T-cell (primary cell): Measurements from ENCODE around the gene SMIM30. TPM values are rescaled to one million over a fixed set of nuclear protein-coding genes. Genes with fewer than 3 reads are reported as not detected.
A peak's percentile ranks its signal among the peaks of the same experiment; 100 is the strongest.
"Not testable (repeated sequence)": the region's sequence is repeated elsewhere in the genome, so short reads cannot be mapped to it uniquely, and the experiment has no call there.

Source experiments
- ATAC-seq, 4 experiments: fragments of 200-7000 bp in 3 of 4; fragments of 150-1000 bp in 1 of 4; cut with Tn5 transposase; replicated peaks in 1 of 4; 1 replicate in 3 of 4; 2 replicates in 1 of 4; pipeline ENCODE4 v1.10.0; 2021; ENCODE audit warnings: moderate library complexity in 3 of 4, mild to moderate bottlenecking in 2 of 4, moderate number of reproducible peaks in 1 of 4
- CTCF ChIA-PET, 2 donors: fragments of 300-600 bp; sonication (Branson Sonifier 250); formaldehyde crosslinking; loops; one replicate each; lab custom pipeline; 2022; ENCODE audit warnings: antibody characterized with exemption in 2 of 2; lab: Charles Lee
- POLR2A ChIA-PET, 2 donors: fragments of 300-600 bp; sonication (Branson Sonifier 250); formaldehyde crosslinking; loops; one replicate each; lab custom pipeline; 2022; ENCODE audit warnings: antibody characterized with exemption in 2 of 2; lab: Charles Lee
- DNase-seq, 35 experiments: peaks; one replicate each; pipeline versions ENCODE4 v3.0.0 to v3.0.0-alpha.2; 2013 to 2023
- H3K27ac ChIP-seq: one replicate; pipeline ENCODE4 v1.5.1; 2013; ENCODE audit warnings: low read length
- H3K27me3 ChIP-seq, 2 experiments: replicated peaks in 1 of 2; 1 replicate in 1 of 2; 2 replicates in 1 of 2; pipeline versions ENCODE4 v1.6.1 to v1.7.0; 2013; ENCODE audit warnings: low read length in 1 of 2, mixed read lengths in 1 of 2; ENCODE audit not compliant: control insufficient read depth in 2 of 2, insufficient read depth in 2 of 2; ENCODE audit errors: extremely low read depth in 1 of 2
- H3K36me3 ChIP-seq, 2 donors: 1 replicate in 1 of 2; 2 replicates in 1 of 2; pipeline versions ENCODE4 v1.6.1 to v1.7.0; 2013; ENCODE audit warnings: low read length in 1 of 2; ENCODE audit not compliant: control insufficient read depth in 2 of 2, insufficient read depth in 1 of 2; ENCODE audit errors: extremely low read depth in 1 of 2
- H3K4me1 ChIP-seq, 2 experiments: 1 replicate in 1 of 2; 2 replicates in 1 of 2; pipeline versions ENCODE4 v1.6.1 to v1.7.0; 2013; ENCODE audit warnings: low read length in 2 of 2, mixed read lengths in 1 of 2; ENCODE audit not compliant: insufficient read depth in 2 of 2, control insufficient read depth in 1 of 2; ENCODE audit errors: extremely low read depth in 1 of 2
- H3K4me3 ChIP-seq, 2 donors: 1 replicate in 1 of 2; 2 replicates in 1 of 2; pipeline versions ENCODE4 v1.5.1 to v1.7.0; 2013; ENCODE audit warnings: mild to moderate bottlenecking in 2 of 2, low read length in 1 of 2, moderate library complexity in 1 of 2; ENCODE audit not compliant: control insufficient read depth in 1 of 2; ENCODE audit errors: extremely low read depth in 1 of 2
- H3K9me3 ChIP-seq: 2 replicates; pipeline ENCODE4 v1.7.0; 2013
- H3K27ac Mint-ChIP-seq, 2 donors: one replicate each; pipeline ENCODE4 v1.8.0; 2020 to 2021; ENCODE audit warnings: mild to moderate bottlenecking in 2 of 2, mixed read lengths in 2 of 2
- H3K27me3 Mint-ChIP-seq, 2 donors: one replicate each; pipeline ENCODE4 v1.8.0; 2021 to 2022; ENCODE audit warnings: mixed read lengths in 2 of 2
- H3K36me3 Mint-ChIP-seq: one replicate; pipeline ENCODE4 v1.8.0; 2021; ENCODE audit warnings: mixed read lengths
- H3K4me1 Mint-ChIP-seq, 3 donors: one replicate each; pipeline ENCODE4 v1.8.0; 2020 to 2022; ENCODE audit warnings: mixed read lengths in 3 of 3, mild to moderate bottlenecking in 1 of 3
- H3K4me3 Mint-ChIP-seq, 3 donors: one replicate each; pipeline ENCODE4 v1.8.0; 2020 to 2022; ENCODE audit warnings: mild to moderate bottlenecking in 3 of 3, mixed read lengths in 3 of 3, moderate library complexity in 3 of 3
- H3K9me3 Mint-ChIP-seq, 3 donors: one replicate each; pipeline ENCODE4 v1.8.0; 2020 to 2022; ENCODE audit warnings: mixed read lengths in 3 of 3
- WGBS: methylation state at CpG from one replicate; pipeline ENCODE4 v1.1.5; 2013; ENCODE audit warnings: missing lambda C conversion rate; ENCODE audit not compliant: insufficient coverage; 5-methylcytosine and 5-hydroxymethylcytosine counted together
- total RNA-seq, 35 experiments: library from RNA in 6 of 35; stranded (reverse) in 6 of 35; fragments of 120-200 nt in 1 of 35; gene quantifications; one replicate each; pipeline versions ENCODE4 v1.2.1 to v1.2.4 and lab custom pipeline; 2013 to 2026

The SMIM30 gene
- total RNA-seq (10 to 100 TPM; 11.1 to 17.3 (median 16.5) TPM), total RNA-seq (lab: John Stamatoyannopoulos, UW) (7.1 to 52.0 (median 12.8) reads per million in 29 experiments)
- 31.2 TPM for total RNA-seq (2013)

- ChIA-PET POLR2A (interaction anchor here in 1 of 2 donors (0.6 kb wide), 1 partner anchor 178 kb away, joined by 4 read pairs; no protein-coding TSS in a partner anchor), CTCF (interaction anchor here in 1 of 2 donors (0.6 kb wide), 2 partner anchors 21 to 43 kb away, joined by 3 to 6 read pairs; no protein-coding TSS in a partner anchor)
- H3K27ac Mint-ChIP-seq: peak within 1 kb of the TSS; percentile 96 to 98
- DNase-seq (peak; percentile 74 to 92 (median 85)), ATAC-seq (peak; percentile 100)
- H3K9me3 Mint-ChIP-seq: no peaks in the 10 kb centered on the region
- H3K4me3 Mint-ChIP-seq: peak within 1 kb of the TSS; percentile 81 to 99 (median 94)
- Histone ChIP-seq H3K9me3 (no peaks in the 10 kb centered on the region), H3K36me3 (peaks cover 0 to 5% of the 10 kb centered on the region in 2 donors), H3K27ac (peak within 1 kb of the TSS; percentile 63), H3K27me3 (no peaks in the 10 kb centered on the region), H3K4me1 (peaks cover 3 to 9% of the 10 kb centered on the region in 2 experiments), H3K4me3 (peak within 1 kb of the TSS; percentile 58 to 74)
- peaks cover 13% of the 10 kb centered on the region for H3K36me3 Mint-ChIP-seq
- H3K27me3 Mint-ChIP-seq: no peaks in the 10 kb centered on the region
- WGBS: 2% methylated on average over 6 of the region's 35 CpGs
- peaks cover 12 to 23% (median 20%) of the 10 kb centered on the region in 3 donors for H3K4me1 Mint-ChIP-seq
These were observed at the start of gene SMIM30 for GRCh38 chr7:113118074-113118959. Gene SMIM30 (minus strand): TSS chr7:113118554. CDS start chr7:113117578, 976 bp downstream.

GRCh38 chr7:113166176-113166575 is 47.8 kb upstream of the SMIM30 start:
- ATAC-seq, H3K27me3 ChIP-seq, H3K9me3 Mint-ChIP-seq, H3K4me3 Mint-ChIP-seq, H3K4me1 ChIP-seq, H3K9me3 ChIP-seq, H3K36me3 ChIP-seq, POLR2A ChIA-PET, H3K4me1 Mint-ChIP-seq, H3K36me3 Mint-ChIP-seq, H3K27ac Mint-ChIP-seq, H3K4me3 ChIP-seq, DNase-seq, H3K27ac ChIP-seq: not testable (repeated sequence)
- CTCF ChIA-PET: interaction anchor here in 1 of 2 donors (1.0 kb wide), 1 partner anchor 44 kb away, joined by 3 read pairs; no protein-coding TSS in a partner anchor
- H3K27me3 Mint-ChIP-seq: peaks cover 6 to 16% of the 10 kb centered on the region in 2 donors
- no CpG with 5 or more reads among the region's 1 CpG for WGBS

- no peak for DNase-seq
- no peaks in the 10 kb centered on the region for H3K9me3 Mint-ChIP-seq
- Histone ChIP-seq H3K27me3 (no peaks in the 10 kb centered on the region), H3K4me3 (no peak overlapping the region), H3K27ac (no peak overlapping the region), H3K9me3 (no peaks in the 10 kb centered on the region), H3K36me3 (no peaks in the 10 kb centered on the region), H3K4me1 (no peaks in the 10 kb centered on the region)
- ATAC-seq: no peak
- H3K36me3 Mint-ChIP-seq: no peaks in the 10 kb centered on the region
- ChIA-PET POLR2A (interaction anchor here in 1 of 2 donors (0.5 kb wide), 1 partner anchor 29 kb away, joined by 5 read pairs; no protein-coding TSS in a partner anchor), CTCF (no interaction called here)
- H3K27me3 Mint-ChIP-seq: peaks cover 5 to 10% of the 10 kb centered on the region in 2 donors
- 63% methylated on average over 1 of the region's 2 CpGs for WGBS
- no peak overlapping the region for H3K4me3 Mint-ChIP-seq
- no peak overlapping the region for H3K27ac Mint-ChIP-seq
- H3K4me1 Mint-ChIP-seq: no peaks in the 10 kb centered on the region
These were observed 42.7 kb upstream of the SMIM30 start for GRCh38 chr7:113161050-113161449.

- Mint-ChIP-seq H3K4me1 (no peaks in the 10 kb centered on the region), H3K27me3 (peaks cover 5 to 13% of the 10 kb centered on the region in 2 donors), H3K9me3 (no peaks in the 10 kb centered on the region), H3K36me3 (no peaks in the 10 kb centered on the region), H3K27ac (no peak overlapping the region), H3K4me3 (no peak overlapping the region)
- Histone ChIP-seq H3K27ac (no peak overlapping the region), H3K4me3 (no peak overlapping the region), H3K27me3 (no peaks in the 10 kb centered on the region), H3K9me3 (no peaks in the 10 kb centered on the region), H3K4me1 (no peaks in the 10 kb centered on the region), H3K36me3 (no peaks in the 10 kb centered on the region)
- ChIA-PET POLR2A (no interaction called here), CTCF (interaction anchor here (0.6 to 1.4 kb wide), 2 partner anchors 16 to 47 kb away, joined by 3 read pairs; no protein-coding TSS in a partner anchor)
- DNase-seq: peak in 1 of 35 experiments; percentile 3
- ATAC-seq: no peak
- 90% methylated on average over 2 of the region's 5 CpGs for WGBS
These were observed 41.5 kb upstream of the SMIM30 start for GRCh38 chr7:113159746-113160339.

- H3K4me1 Mint-ChIP-seq: no peaks in the 10 kb centered on the region
- H3K27ac Mint-ChIP-seq: no peak overlapping the region
- Histone ChIP-seq H3K4me3 (no peak overlapping the region), H3K27me3 (no peaks in the 10 kb centered on the region), H3K9me3 (no peaks in the 10 kb centered on the region), H3K4me1 (no peaks in the 10 kb centered on the region), H3K27ac (no peak overlapping the region), H3K36me3 (no peaks in the 10 kb centered on the region)
- peaks cover 5 to 19% of the 10 kb centered on the region in 2 donors for H3K27me3 Mint-ChIP-seq
- CTCF ChIA-PET: no interaction called here
- H3K36me3 Mint-ChIP-seq: no peaks in the 10 kb centered on the region
- WGBS: no CpG with 5 or more reads among the region's 2 CpGs
- POLR2A ChIA-PET: interaction anchor here in 1 of 2 donors (0.6 kb wide), 1 partner anchor 11 kb away, joined by 3 read pairs; no protein-coding TSS in a partner anchor
- H3K9me3 Mint-ChIP-seq: no peaks in the 10 kb centered on the region
- H3K4me3 Mint-ChIP-seq: no peak overlapping the region
- DNase-seq (no peak), ATAC-seq (no peak)
These were observed 40.4 kb upstream of the SMIM30 start for GRCh38 chr7:113158756-113159155.

GRCh38 chr7:113154117-113154516 is 35.8 kb upstream of the SMIM30 start:
- H3K36me3 ChIP-seq: no peaks in the 10 kb centered on the region
- no peaks in the 10 kb centered on the region for H3K9me3 Mint-ChIP-seq
- H3K27me3 ChIP-seq: no peaks in the 10 kb centered on the region
- H3K4me1 Mint-ChIP-seq: no peaks in the 10 kb centered on the region
- H3K4me3 ChIP-seq: no peak overlapping the region
- H3K9me3 ChIP-seq: no peaks in the 10 kb centered on the region
- no peaks in the 10 kb centered on the region for H3K36me3 Mint-ChIP-seq
- no peak overlapping the region for H3K27ac Mint-ChIP-seq
- ATAC-seq: no peak
- H3K4me3 Mint-ChIP-seq: no peak overlapping the region
- peaks cover 5 to 27% of the 10 kb centered on the region in 2 donors for H3K27me3 Mint-ChIP-seq
- no peak for DNase-seq
- no peaks in the 10 kb centered on the region for H3K4me1 ChIP-seq
- WGBS: no CpG with 5 or more reads among the region's 3 CpGs
- ChIA-PET POLR2A (no interaction called here), CTCF (interaction anchor here in 1 of 2 donors (0.6 kb wide), 1 partner anchor 67 kb away, joined by 3 read pairs; the partner anchor contains the start of gene GPR85)
- H3K27ac ChIP-seq: no peak overlapping the region
